ENCODE data around the gene ZNF362.
"Not testable (repeated sequence)": the region's sequence is repeated elsewhere in the genome, so short reads cannot be mapped to it uniquely, and the experiment has no call there.

GRCh38 chr1:33239410-33239809 lies 16.9 kb upstream of the ZNF362 start:
- TF ChIP-seq CTCF (IDR thresholded peaks at IDR 0.05; ENCODE audit: poor library complexity); EZH2 (IDR thresholded peaks at IDR 0.05; ENCODE audit: borderline replicate concordance); EZH2phosphoT487 (IDR thresholded peaks at IDR 0.05; ENCODE audit: low read depth, severe bottlenecking, unreplicated experiment): not testable (repeated sequence)

Data from hepatocyte (in vitro differentiated cells).